IPS-18a (cell line): ENCODE results near the gene RNF217.

Experiments
- H3K27ac ChIP-seq: one replicate; pipeline ENCODE4 v1.5.1; 2013; ENCODE audit warnings: low read length
- H3K27me3 ChIP-seq: one replicate; pipeline ENCODE4 v1.6.1; 2013; ENCODE audit warnings: mild to moderate bottlenecking, low read length; ENCODE audit not compliant: control insufficient read depth, insufficient read depth
- H3K36me3 ChIP-seq: one replicate; pipeline ENCODE4 v1.6.1; 2013; ENCODE audit warnings: low read depth, low read length; ENCODE audit not compliant: control insufficient read depth
- H3K4me1 ChIP-seq: one replicate; pipeline ENCODE4 v1.6.1; 2013; ENCODE audit warnings: low read depth, low read length; ENCODE audit not compliant: control insufficient read depth
- H3K4me3 ChIP-seq: one replicate; pipeline ENCODE4 v1.5.1; 2013; ENCODE audit warnings: low read length
- H3K9ac ChIP-seq: one replicate; pipeline ENCODE4 v1.6.1; 2013; ENCODE audit warnings: mild to moderate bottlenecking, low read length, moderate library complexity
- H3K9me3 ChIP-seq: one replicate; pipeline ENCODE4 v1.6.1; 2013; ENCODE audit warnings: low read depth, low read length; ENCODE audit not compliant: control insufficient read depth

RNF217 gene

GRCh38 chr6:125008261-125008703 lies 46.0 kb downstream of the RNF217 start:
- Histone ChIP-seq H3K27ac (no peak overlapping the region), H3K4me3 (no peak overlapping the region), H3K36me3 (no peaks in the 10 kb centered on the region), H3K4me1 (no peaks in the 10 kb centered on the region), H3K9me3 (no peaks in the 10 kb centered on the region), H3K27me3 (no peaks in the 10 kb centered on the region), H3K9ac (no peak overlapping the region)

- H3K4me3 ChIP-seq = no peak overlapping the region
- no peaks in the 10 kb centered on the region for H3K27me3 ChIP-seq
- no peak overlapping the region for H3K9ac ChIP-seq
- no peaks in the 10 kb centered on the region for H3K4me1 ChIP-seq
- no peaks in the 10 kb centered on the region for H3K9me3 ChIP-seq
- H3K36me3 ChIP-seq = no peaks in the 10 kb centered on the region
- no peak overlapping the region for H3K27ac ChIP-seq
These were observed 46.7 kb downstream of the RNF217 start for GRCh38 chr6:125008957-125009356.

- no peaks in the 10 kb centered on the region for H3K36me3 ChIP-seq
- no peak overlapping the region for H3K9ac ChIP-seq
- no peak overlapping the region for H3K27ac ChIP-seq
- H3K4me1 ChIP-seq = peaks cover 3% of the 10 kb centered on the region
- no peaks in the 10 kb centered on the region for H3K9me3 ChIP-seq
- H3K4me3 ChIP-seq = no peak overlapping the region
- H3K27me3 ChIP-seq = no peaks in the 10 kb centered on the region
These were observed 47.3 kb downstream of the RNF217 start for GRCh38 chr6:125009578-125009977.

- Histone ChIP-seq H3K4me1 (peaks cover 13% of the 10 kb centered on the region), H3K27me3 (no peaks in the 10 kb centered on the region), H3K4me3 (no peak overlapping the region), H3K9me3 (no peaks in the 10 kb centered on the region), H3K36me3 (no peaks in the 10 kb centered on the region), H3K9ac (no peak overlapping the region), H3K27ac (no peak overlapping the region)
These were observed 51.9 kb downstream of the RNF217 start for GRCh38 chr6:125013938-125014660.

- Histone ChIP-seq H3K4me1 (peaks cover 14% of the 10 kb centered on the region), H3K36me3 (no peaks in the 10 kb centered on the region), H3K27ac (no peak overlapping the region), H3K4me3 (no peak overlapping the region), H3K9ac (no peak overlapping the region), H3K9me3 (no peaks in the 10 kb centered on the region), H3K27me3 (no peaks in the 10 kb centered on the region)
These were observed 52.4 kb downstream of the RNF217 start for GRCh38 chr6:125014661-125014957.

GRCh38 chr6:125015152-125015551 lies 52.9 kb downstream of the RNF217 start:
- H3K9ac ChIP-seq = no peak overlapping the region
- peaks cover 18% of the 10 kb centered on the region for H3K4me1 ChIP-seq
- H3K27me3 ChIP-seq = no peaks in the 10 kb centered on the region
- no peaks in the 10 kb centered on the region for H3K36me3 ChIP-seq
- no peak overlapping the region for H3K4me3 ChIP-seq
- no peaks in the 10 kb centered on the region for H3K9me3 ChIP-seq
- H3K27ac ChIP-seq = no peak overlapping the region

GRCh38 chr6:125018136-125018535 lies 55.9 kb downstream of the RNF217 start:
- Histone ChIP-seq H3K27me3 (no peaks in the 10 kb centered on the region), H3K4me1 (peaks cover 22% of the 10 kb centered on the region), H3K4me3 (no peak overlapping the region), H3K27ac (no peak overlapping the region), H3K9ac (no peak overlapping the region), H3K9me3 (no peaks in the 10 kb centered on the region), H3K36me3 (no peaks in the 10 kb centered on the region)

GRCh38 chr6:125019281-125019680 lies 57.0 kb downstream of the RNF217 start:
- Histone ChIP-seq H3K4me1 (peaks cover 20% of the 10 kb centered on the region), H3K9ac (no peak overlapping the region), H3K9me3 (no peaks in the 10 kb centered on the region), H3K27ac (no peak overlapping the region), H3K4me3 (no peak overlapping the region), H3K36me3 (no peaks in the 10 kb centered on the region), H3K27me3 (no peaks in the 10 kb centered on the region)

GRCh38 chr6:125019918-125020317 lies 57.7 kb downstream of the RNF217 start:
- Histone ChIP-seq H3K4me1 (peaks cover 20% of the 10 kb centered on the region), H3K9me3 (no peaks in the 10 kb centered on the region), H3K9ac (no peak overlapping the region), H3K36me3 (no peaks in the 10 kb centered on the region), H3K27me3 (no peaks in the 10 kb centered on the region), H3K4me3 (no peak overlapping the region), H3K27ac (peak overlapping the region; percentile 42)

- Histone ChIP-seq H3K27ac (no peak overlapping the region), H3K27me3 (no peaks in the 10 kb centered on the region), H3K9me3 (no peaks in the 10 kb centered on the region), H3K36me3 (no peaks in the 10 kb centered on the region), H3K4me3 (no peak overlapping the region), H3K4me1 (peaks cover 20% of the 10 kb centered on the region), H3K9ac (no peak overlapping the region)
These were observed 58.1 kb downstream of the RNF217 start for GRCh38 chr6:125020385-125020784.

- H3K9ac ChIP-seq = no peak overlapping the region
- H3K27me3 ChIP-seq = no peaks in the 10 kb centered on the region
- H3K9me3 ChIP-seq = no peaks in the 10 kb centered on the region
- H3K27ac ChIP-seq = no peak overlapping the region
- H3K4me3 ChIP-seq = no peak overlapping the region
- peaks cover 20% of the 10 kb centered on the region for H3K4me1 ChIP-seq
- H3K36me3 ChIP-seq = no peaks in the 10 kb centered on the region
These were observed 60.3 kb downstream of the RNF217 start for GRCh38 chr6:125022391-125022989.
